K562 (cell line): ENCODE data around the gene SLC22A4. TPM values are rescaled to one million over a fixed set of nuclear protein-coding genes. Genes with fewer than 3 reads are reported as not detected.

ENCODE experiments used
- ARID1B ChIP-seq: fragments of 450-650 bp; IDR thresholded peaks from 2 replicates; pipeline ENCODE4 v1.6.1; 2016; ENCODE audit warnings: antibody characterized with exemption, mild to moderate bottlenecking, inconsistent platforms
- GTF3C2 ChIP-seq: IDR thresholded peaks from 3 replicates; pipeline ENCODE4 v1.6.1; 2011; ENCODE audit warnings: borderline replicate concordance, mild to moderate bottlenecking, moderate library complexity; ENCODE audit not compliant: insufficient read length; ENCODE audit errors: extremely low read depth
- IRF2 ChIP-seq: sonication (generic); formaldehyde crosslinking; IDR thresholded peaks from 2 replicates; pipeline ENCODE4 v1.8.1; 2022; ENCODE audit warnings: mild to moderate bottlenecking, missing genetic modification reagents
- KDM5B ChIP-seq: fragments of 200-600 bp; sonication (generic); IDR thresholded peaks from 2 replicates; pipeline ENCODE4 v1.6.1; 2012; ENCODE audit warnings: low read depth, mild to moderate bottlenecking, moderate library complexity, low read length, control low read depth, inconsistent platforms; ENCODE audit not compliant: insufficient replicate concordance
- MYC ChIP-seq, 2 experiments: fragments of 250-450 bp in 1 of 2; sonication (Bioruptor Pico) in 1 of 2; IDR thresholded peaks; 2 replicates each; pipeline versions ENCODE4 v1.5.1 to v1.6.1; 2012 to 2021; ENCODE audit warnings: low read depth in 2 of 2, borderline replicate concordance in 1 of 2, improper control_type of control experiment in 1 of 2, low read length in 1 of 2, mild to moderate bottlenecking in 1 of 2, moderate library complexity in 1 of 2
- PCBP1 ChIP-seq: fragments of 200-400 bp; formaldehyde crosslinking; IDR thresholded peaks from 2 replicates; pipeline ENCODE4 v1.6.1; 2018; ENCODE audit warnings: mild to moderate bottlenecking, low read depth, low read length; ENCODE audit not compliant: poor library complexity, severe bottlenecking
- PCBP2 ChIP-seq: fragments of 200-400 bp; formaldehyde crosslinking; IDR thresholded peaks from 2 replicates; pipeline ENCODE4 v1.6.1; 2018; ENCODE audit warnings: low read length, low read depth, mild to moderate bottlenecking, moderate library complexity; ENCODE audit not compliant: poor library complexity, severe bottlenecking
- RHOXF2B ChIP-seq: fragments of 250-450 bp; sonication (Bioruptor Pico); conservative IDR thresholded peaks from 2 replicates; pipeline ENCODE4 v1.5.1; 2021
- SMARCC2 ChIP-seq: fragments of 450-650 bp; IDR thresholded peaks from 2 replicates; pipeline ENCODE4 v1.6.1; 2017; ENCODE audit warnings: antibody characterized with exemption, moderate library complexity, mild to moderate bottlenecking, low read depth
- STAT6 ChIP-seq: sonication (generic); formaldehyde crosslinking; IDR thresholded peaks from 2 replicates; pipeline ENCODE4 v1.8.1; 2023; ENCODE audit warnings: mild to moderate bottlenecking, missing genetic modification reagents
- SUPT5H ChIP-seq: fragments of 450-650 bp; IDR thresholded peaks from 2 replicates; pipeline ENCODE4 v1.6.1; 2016
- THAP7 ChIP-seq: fragments of 250-450 bp; sonication (Bioruptor Pico); IDR thresholded peaks from 2 replicates; pipeline ENCODE4 v1.5.0; 2021
- ZNF143 ChIP-seq: sonication (generic); formaldehyde crosslinking; IDR thresholded peaks from 2 replicates; pipeline ENCODE4 v1.9.0; 2022; ENCODE audit warnings: mild to moderate bottlenecking, missing genetic modification reagents
- ZNF212 ChIP-seq: fragments of 450-650 bp; formaldehyde crosslinking; IDR thresholded peaks from 2 replicates; pipeline ENCODE4 v1.4.0; 2020; ENCODE audit warnings: mild to moderate bottlenecking
- ZNF280A ChIP-seq: fragments of 450-650 bp; IDR thresholded peaks from 2 replicates; pipeline ENCODE4 v1.6.1; 2018; ENCODE audit warnings: mild to moderate bottlenecking, low read depth; ENCODE audit not compliant: partially characterized antibody
- ZNF583 ChIP-seq: fragments of 250-450 bp; sonication (Bioruptor Pico); IDR thresholded peaks from 2 replicates; pipeline ENCODE4 v1.4.0; 2020
- ZNF77 ChIP-seq: fragments of 250-450 bp; sonication (Bioruptor Pico); IDR thresholded peaks from 2 replicates; pipeline ENCODE4 v1.5.0; 2020
- polyA plus RNA-seq, 8 experiments: library from polyadenylated mRNA; depleted of rRNA in 4 of 8; stranded (reverse) in 5 of 8; unstranded in 3 of 8; fragments of >200 nt; fragmentation: Nextera tagmentation in 2 of 8; fragmentation: Illumina TruSeq in 1 of 8; extraction: Ambion mirVana in 2 of 8; extraction: Trizol in 1 of 8; gene quantifications; 2 replicates each; pipeline versions ENCODE4 v1.2.1 to v1.2.3, GENCODE V29; 2011 to 2014; ENCODE audit warnings: inconsistent platforms in 1 of 8, missing spikeins in 1 of 8
- total RNA-seq, 7 experiments: library from RNA; depleted of rRNA in 6 of 7; stranded (reverse); fragments of >200 nt in 6 of 7; fragmentation: Illumina TruSeq in 2 of 7; extraction: Trizol in 2 of 7; gene quantifications; 2 replicates each; pipeline versions ENCODE4 v1.2.1 to v1.2.3, GENCODE V29; 2011 to 2021; ENCODE audit warnings: low replicate concordance in 1 of 7

The SLC22A4 gene
- total and polyA plus RNA-seq, 9 of the 15 experiments (the other 6 are each of a cell fraction or from before 2014, with no cell fraction given), result 2.7 to 9.5 (median 6.2) TPM

GRCh38 chr5:132293066-132293991, 865 bp upstream of the SLC22A4 start (continued):
- TF ChIP-seq GTF3C2, result no peak
- no peak for TF ChIP-seq ZNF77
- no peak for TF ChIP-seq MYC (IDR thresholded peaks at IDR 0.05; ENCODE audit: low read depth, low read length)
- peak; percentile 63; the same call in 1 of the 2 replicates for TF ChIP-seq MYC (CRISPR knock-in tag; IDR thresholded peaks at IDR 0.05; ENCODE audit: borderline replicate concordance, low read depth)
- no peak for TF ChIP-seq ZNF280A
- TF ChIP-seq SMARCC2, result 0 out of 2 replicates have a peak, but pooled peaks have one; percentile 18
- no peak; the same call in 1 of the 2 replicates for TF ChIP-seq ZNF143 (CRISPR knock-in tag)
- TF ChIP-seq PCBP2, result no peak
- TF ChIP-seq RHOXF2B (CRISPR knock-in tag), result no peak
- peak; percentile 63; the same call in 1 of the 2 replicates for TF ChIP-seq ARID1B
- no peak for TF ChIP-seq THAP7
- TF ChIP-seq IRF2 (CRISPR knock-in tag), result no peak
- TF ChIP-seq KDM5B, result peak; percentile 89
- TF ChIP-seq ZNF212 (CRISPR knock-in tag), result no peak
- peak; percentile 90; the same call in 1 of the 2 replicates for TF ChIP-seq STAT6 (CRISPR knock-in tag)
- peak; percentile 49; the same call in 1 of the 2 replicates for TF ChIP-seq ZNF583 (CRISPR knock-in tag)
- TF ChIP-seq SUPT5H, result peak; percentile 75; the same call in 1 of the 2 replicates
- peak; percentile 74 for TF ChIP-seq PCBP1
